Activated T-cell treated with anti-CD3 and anti-CD28 coated beads, Interleukin-2, amount 50 U/mL, for 4 hours (primary cell): Measurements from ENCODE around the gene WWOX. TPM values are rescaled to one million over a fixed set of nuclear protein-coding genes. Genes with fewer than 3 reads are reported as not detected.

Experiments
- ATAC-seq, 2 donors: fragments of 200-7000 bp; cut with Tn5 transposase; one replicate each; pipeline ENCODE4 v1.10.0; 2021
- DNase-seq: peaks from one replicate; pipeline ENCODE4 v3.0.0-alpha.2; 2020
- H3K27me3 Mint-ChIP-seq: one replicate; pipeline ENCODE4 v1.8.0; 2021; ENCODE audit warnings: low read depth, mixed read lengths
- H3K36me3 Mint-ChIP-seq: one replicate; pipeline ENCODE4 v1.8.0; 2022; ENCODE audit warnings: mixed read lengths; ENCODE audit not compliant: insufficient read depth
- H3K4me1 Mint-ChIP-seq: one replicate; pipeline ENCODE4 v1.8.0; 2021; ENCODE audit warnings: low read depth, mixed read lengths
- H3K4me3 Mint-ChIP-seq: one replicate; pipeline ENCODE4 v1.8.0; 2021; ENCODE audit warnings: mild to moderate bottlenecking, moderate library complexity, mixed read lengths
- H3K9me3 Mint-ChIP-seq: one replicate; pipeline ENCODE4 v1.8.0; 2021; ENCODE audit warnings: mixed read lengths
- total RNA-seq, 3 donors: library from RNA; stranded (reverse); gene quantifications; one replicate each; pipeline ENCODE4 v1.2.1, GENCODE V29; 2021

Gene WWOX
- total RNA-seq, 3 donors from 2014 or later = 13.9 to 19.1 (median 18.9) TPM

DNA sequence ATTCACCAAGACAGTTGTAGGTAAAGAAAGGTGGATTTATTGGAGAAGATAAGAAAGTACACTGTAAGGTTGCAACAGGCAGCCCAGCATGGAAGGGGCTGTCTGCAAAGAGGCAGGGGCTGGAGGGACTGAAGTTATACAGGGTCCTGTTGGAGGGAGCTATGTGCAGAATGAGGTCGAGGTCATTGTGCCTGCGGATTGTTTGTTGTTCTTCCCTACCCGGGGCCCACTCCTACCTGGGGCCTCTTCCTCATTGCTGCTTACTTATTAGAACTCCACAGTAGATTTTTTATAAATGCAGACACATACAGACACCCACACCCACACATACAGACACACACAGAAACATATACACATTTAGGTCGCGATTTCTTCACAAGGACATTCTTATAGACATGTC is 1034.8 kb downstream of the WWOX start:
- Mint-ChIP-seq H3K27me3 (no peaks in the 10 kb centered on the region), H3K4me1 (no peaks in the 10 kb centered on the region), H3K9me3 (no peaks in the 10 kb centered on the region), H3K36me3 (no peaks in the 10 kb centered on the region), H3K4me3 (no peak overlapping the region)
- DNase-seq = no peak
- ATAC-seq = no peak

DNA sequence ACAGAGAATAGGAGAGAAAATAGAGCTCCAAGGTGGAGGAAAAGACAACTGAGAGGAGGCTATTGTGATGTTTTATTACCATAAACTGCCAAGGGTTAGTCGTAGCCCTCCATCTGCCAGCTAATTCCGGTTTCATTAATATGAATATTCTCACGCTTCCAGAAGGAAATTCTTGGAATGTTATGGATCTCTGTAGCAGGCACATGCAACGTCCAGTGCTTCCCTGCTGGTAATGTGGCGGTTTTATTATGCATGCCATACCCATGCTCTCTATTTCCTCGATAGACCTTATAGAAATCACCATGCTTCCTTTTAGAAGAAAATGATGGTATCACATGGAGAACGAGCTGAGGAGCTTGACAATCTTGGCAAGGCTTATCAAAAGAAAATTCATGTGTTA is 1037.5 kb downstream of the WWOX start:
- Mint-ChIP-seq H3K4me1 (no peaks in the 10 kb centered on the region), H3K4me3 (no peak overlapping the region), H3K27me3 (no peaks in the 10 kb centered on the region), H3K9me3 (no peaks in the 10 kb centered on the region), H3K36me3 (no peaks in the 10 kb centered on the region)
- ATAC-seq = no peak
- DNase-seq = no peak

DNA sequence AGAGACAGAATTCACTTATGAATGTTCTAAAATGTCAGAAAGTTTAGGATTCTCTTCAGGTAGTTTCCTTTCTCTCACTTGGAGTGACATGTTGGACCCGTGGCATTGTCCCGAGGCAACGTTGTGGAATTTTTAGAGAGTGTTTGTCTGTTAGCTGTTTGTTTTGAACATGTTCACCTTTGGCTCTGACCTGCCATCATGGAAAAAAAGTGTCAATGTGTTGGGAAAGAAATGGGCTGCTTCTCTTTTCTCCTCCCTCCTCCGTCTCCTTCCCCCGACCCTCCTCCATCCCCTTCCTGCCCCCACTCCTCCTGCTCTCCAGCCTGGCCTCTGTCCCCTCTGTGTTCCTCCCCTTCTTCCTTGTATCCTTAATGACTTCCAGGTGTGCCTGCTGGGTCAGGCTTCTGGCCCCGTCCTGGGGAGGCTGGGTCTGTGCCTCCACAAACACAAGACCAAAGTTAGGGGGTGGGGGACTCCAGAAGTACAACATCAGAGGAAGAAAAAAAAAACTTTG is 1038.0 kb downstream of the WWOX start:
- ATAC-seq = no peak
- Mint-ChIP-seq H3K27me3 (no peaks in the 10 kb centered on the region), H3K9me3 (no peaks in the 10 kb centered on the region), H3K4me3 (no peak overlapping the region), H3K4me1 (no peaks in the 10 kb centered on the region), H3K36me3 (no peaks in the 10 kb centered on the region)
- DNase-seq = no peak

DNA sequence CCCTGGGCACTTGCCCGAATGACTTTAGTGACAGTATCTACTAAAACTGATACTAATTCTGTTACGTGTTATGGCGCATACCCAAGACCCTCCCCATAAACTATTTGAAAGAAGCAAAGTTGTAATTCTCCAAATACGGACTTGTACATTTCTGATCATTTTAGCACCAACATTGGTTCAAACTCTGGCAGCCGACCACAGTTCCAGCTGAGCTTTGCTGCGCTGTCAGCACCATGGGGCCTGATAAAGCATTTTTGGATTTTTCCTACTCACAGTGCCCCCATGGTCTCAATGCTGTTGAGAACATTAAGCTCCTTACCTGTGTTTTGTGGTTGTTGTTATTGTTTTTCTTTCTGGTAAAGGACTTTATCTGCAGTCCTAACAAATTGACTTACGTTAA is 1040.3 kb downstream of the WWOX start:
- Mint-ChIP-seq H3K4me1 (no peaks in the 10 kb centered on the region), H3K4me3 (no peak overlapping the region), H3K36me3 (no peaks in the 10 kb centered on the region), H3K9me3 (no peaks in the 10 kb centered on the region), H3K27me3 (no peaks in the 10 kb centered on the region)
- DNase-seq = no peak
- no peak for ATAC-seq

DNA sequence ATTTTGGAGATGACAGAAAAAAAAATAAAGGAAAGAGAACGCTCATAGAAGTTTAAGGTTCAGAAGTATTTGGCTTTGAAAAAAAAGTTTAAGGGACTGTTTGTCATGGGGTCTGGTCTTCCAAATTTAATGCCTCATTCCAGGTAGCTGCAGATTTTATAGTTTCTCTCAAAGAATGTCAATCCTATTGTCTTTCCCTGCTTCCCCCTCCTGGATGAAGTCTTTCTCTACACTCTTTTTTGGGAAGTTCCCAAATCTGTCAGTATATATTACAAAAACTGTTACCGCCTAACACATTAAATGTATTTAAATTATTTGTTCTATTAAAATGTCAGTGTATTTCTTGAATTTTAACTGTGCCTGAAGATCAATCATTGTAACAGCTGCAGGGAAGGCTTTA is 1043.6 kb downstream of the WWOX start:
- H3K4me3 Mint-ChIP-seq = no peak overlapping the region
- no peaks in the 10 kb centered on the region for H3K27me3 Mint-ChIP-seq
- no peaks in the 10 kb centered on the region for H3K4me1 Mint-ChIP-seq
- DNase-seq (no peak), ATAC-seq (no peak)
- no peaks in the 10 kb centered on the region for H3K9me3 Mint-ChIP-seq
- no peaks in the 10 kb centered on the region for H3K36me3 Mint-ChIP-seq

DNA sequence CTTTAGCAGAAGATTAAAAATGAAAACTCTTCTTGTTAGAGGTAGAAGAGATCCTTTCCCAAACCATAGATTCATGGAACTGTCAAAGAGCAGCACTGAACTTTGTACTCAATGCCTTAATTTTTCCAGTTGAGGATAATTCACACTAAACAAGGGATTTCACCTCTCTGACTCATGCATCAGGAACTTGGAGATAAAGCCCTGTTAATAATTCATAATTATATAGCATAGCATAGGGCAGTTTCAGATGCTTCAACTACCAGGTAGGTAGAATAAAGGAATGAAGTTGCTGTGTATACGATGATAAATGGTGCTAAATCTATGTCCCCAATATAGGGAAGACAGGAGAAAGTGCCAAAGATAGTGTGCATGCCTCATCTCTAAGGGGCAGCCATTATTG is 1050.7 kb downstream of the WWOX start:
- no peaks in the 10 kb centered on the region for H3K36me3 Mint-ChIP-seq
- ATAC-seq = no peak
- DNase-seq = no peak
- H3K9me3 Mint-ChIP-seq = no peaks in the 10 kb centered on the region
- no peaks in the 10 kb centered on the region for H3K27me3 Mint-ChIP-seq
- H3K4me3 Mint-ChIP-seq = no peak overlapping the region
- H3K4me1 Mint-ChIP-seq = no peaks in the 10 kb centered on the region

DNA sequence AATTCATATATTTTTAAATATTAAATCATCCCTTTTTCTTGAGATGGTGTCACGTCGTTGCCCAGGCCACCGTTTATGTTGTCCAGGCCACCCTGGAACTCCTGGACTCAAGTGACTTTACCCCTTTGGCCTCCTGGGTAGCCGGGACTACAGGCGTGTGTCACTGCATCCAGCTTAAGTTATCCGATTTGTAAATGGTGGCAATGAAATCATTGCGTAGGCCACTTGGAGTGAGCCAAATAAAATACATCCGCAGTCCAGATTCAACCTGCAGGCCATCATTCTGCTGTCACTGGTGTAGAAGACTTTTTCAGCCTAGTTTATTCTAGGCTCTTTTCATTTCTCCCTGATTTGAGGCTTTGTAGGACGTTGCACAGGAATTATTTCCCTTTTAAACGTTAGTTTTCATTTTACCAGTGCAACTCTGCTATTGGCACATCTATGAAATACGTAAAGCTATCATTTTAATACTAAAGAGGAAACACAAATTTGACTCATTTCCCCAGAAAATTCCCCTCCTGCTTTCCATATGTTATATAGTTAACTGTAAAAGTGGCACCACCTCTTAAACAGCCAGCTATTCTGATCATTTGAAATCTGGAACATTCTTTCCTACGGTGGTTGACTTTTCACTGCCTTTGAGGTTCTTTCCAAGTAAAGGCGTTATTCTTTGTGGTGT is 1051.3 kb downstream of the WWOX start:
- Mint-ChIP-seq H3K4me1 (peaks cover 3% of the 10 kb centered on the region), H3K27me3 (no peaks in the 10 kb centered on the region), H3K9me3 (no peaks in the 10 kb centered on the region), H3K36me3 (no peaks in the 10 kb centered on the region), H3K4me3 (no peak overlapping the region)
- no peak for DNase-seq
- no peak for ATAC-seq

DNA sequence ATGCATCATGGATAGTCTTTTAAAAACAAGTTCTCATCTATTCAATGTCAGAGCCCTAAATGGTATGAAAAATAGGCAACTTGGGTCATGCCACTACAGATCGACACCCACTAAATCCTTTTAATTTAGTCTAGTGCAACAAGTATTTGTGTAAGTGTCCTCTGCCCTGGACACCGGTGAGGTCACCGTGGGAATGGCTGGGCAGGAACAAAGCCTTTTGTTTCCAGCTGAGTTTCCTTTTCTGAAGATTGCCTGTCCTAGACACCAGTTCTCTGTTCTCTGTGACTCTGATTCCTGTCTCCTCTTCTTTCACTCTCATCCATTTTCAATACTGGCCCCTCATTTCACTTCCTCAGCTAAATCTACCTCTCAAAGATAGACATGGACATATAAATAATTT is 1054.6 kb downstream of the WWOX start:
- H3K4me3 Mint-ChIP-seq = no peak overlapping the region
- peaks cover 22% of the 10 kb centered on the region for H3K4me1 Mint-ChIP-seq
- no peaks in the 10 kb centered on the region for H3K9me3 Mint-ChIP-seq
- DNase-seq = no peak
- ATAC-seq = no peak
- H3K27me3 Mint-ChIP-seq = no peaks in the 10 kb centered on the region
- H3K36me3 Mint-ChIP-seq = no peaks in the 10 kb centered on the region

DNA sequence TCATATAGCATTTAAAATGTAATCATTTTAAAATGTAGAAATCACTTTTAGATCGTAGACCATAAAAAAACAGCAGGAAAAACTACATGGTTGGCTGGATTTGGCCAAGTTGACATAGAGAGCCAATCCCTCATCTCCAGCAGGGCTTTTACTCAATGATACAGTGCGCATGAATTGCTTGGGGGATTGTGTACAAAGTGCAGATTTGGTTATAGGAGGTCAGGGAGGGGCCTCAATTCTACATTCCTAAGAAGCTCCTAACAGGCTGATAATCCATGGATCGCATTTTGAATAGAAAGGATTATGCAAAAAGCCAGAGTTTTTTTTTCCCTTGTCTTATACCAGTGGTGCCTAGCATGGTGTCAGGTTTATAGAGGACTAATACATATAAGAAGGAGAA is 1056.0 kb downstream of the WWOX start:
- DNase-seq = no peak
- peaks cover 22% of the 10 kb centered on the region for H3K4me1 Mint-ChIP-seq
- no peak for ATAC-seq
- no peaks in the 10 kb centered on the region for H3K9me3 Mint-ChIP-seq
- H3K4me3 Mint-ChIP-seq = no peak overlapping the region
- H3K36me3 Mint-ChIP-seq = no peaks in the 10 kb centered on the region
- H3K27me3 Mint-ChIP-seq = no peaks in the 10 kb centered on the region

DNA sequence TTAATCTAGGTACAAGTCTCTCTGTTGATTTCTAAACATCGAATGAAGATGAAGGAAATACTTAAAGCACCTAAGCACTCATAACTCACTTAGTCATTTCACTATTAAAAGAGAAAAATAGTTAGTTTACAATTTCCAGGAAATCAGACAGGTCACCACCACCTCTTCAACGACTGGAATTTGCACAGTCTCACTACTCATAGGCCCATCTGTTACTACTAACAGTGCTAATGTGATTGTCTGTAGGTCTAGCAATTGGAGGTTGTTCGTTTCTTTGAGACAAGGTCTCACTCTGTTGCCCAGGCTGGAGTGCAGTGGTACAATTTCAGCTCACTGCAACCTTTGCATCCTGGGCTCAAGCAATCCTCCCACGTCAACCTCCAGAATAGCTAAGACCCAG is 1056.5 kb downstream of the WWOX start:
- Mint-ChIP-seq H3K36me3 (no peaks in the 10 kb centered on the region), H3K27me3 (no peaks in the 10 kb centered on the region), H3K4me3 (no peak overlapping the region), H3K9me3 (no peaks in the 10 kb centered on the region), H3K4me1 (peaks cover 22% of the 10 kb centered on the region)
- ATAC-seq = peak; percentile 63 to 65
- no peak for DNase-seq

DNA sequence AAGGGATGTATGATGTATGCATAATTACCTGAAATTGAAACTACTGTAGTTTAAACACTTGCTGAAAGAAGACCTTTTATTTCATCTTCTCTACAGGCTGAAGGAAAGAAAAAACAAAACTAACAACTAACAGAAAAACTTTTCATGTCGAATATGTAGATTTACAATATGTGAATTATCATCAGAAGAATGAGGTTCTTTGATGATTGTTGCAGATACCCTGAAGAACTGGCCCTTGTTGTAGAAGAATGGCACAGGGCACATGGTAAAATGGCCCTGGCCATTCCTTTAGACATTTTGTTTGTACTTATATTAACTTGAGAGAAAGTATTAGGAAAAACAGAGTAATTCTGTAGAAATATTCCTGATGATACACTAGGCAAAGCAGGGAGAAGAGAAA is 1057.3 kb downstream of the WWOX start:
- H3K4me3 Mint-ChIP-seq = no peak overlapping the region
- no peak for ATAC-seq

DNA sequence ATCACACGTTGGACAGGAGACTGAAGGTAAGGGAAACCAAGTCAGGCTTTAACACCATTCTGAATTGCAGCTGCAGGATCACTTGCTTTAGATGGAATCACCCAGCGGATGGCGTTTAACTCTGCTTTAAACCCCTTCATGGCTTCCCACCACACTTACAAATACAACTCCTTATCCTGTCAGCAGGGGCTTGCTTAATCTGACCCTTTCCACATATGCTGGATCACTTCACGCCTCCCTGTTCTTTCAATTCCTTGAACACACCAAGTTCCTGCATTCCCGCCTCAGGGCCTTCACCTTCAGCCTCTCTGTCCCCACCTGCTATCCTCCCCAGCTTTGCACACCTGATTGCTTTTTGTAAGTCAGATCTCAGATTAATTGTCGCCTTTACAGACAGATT is 1058.9 kb downstream of the WWOX start:
- H3K36me3 Mint-ChIP-seq = no peaks in the 10 kb centered on the region
- ATAC-seq (no peak), DNase-seq (no peak)
- no peaks in the 10 kb centered on the region for H3K9me3 Mint-ChIP-seq
- no peak overlapping the region for H3K4me3 Mint-ChIP-seq
- no peaks in the 10 kb centered on the region for H3K27me3 Mint-ChIP-seq
- peaks cover 27% of the 10 kb centered on the region for H3K4me1 Mint-ChIP-seq

More for the DNA sequence above, 1057.3 kb downstream of the WWOX start:
- H3K36me3 Mint-ChIP-seq = no peaks in the 10 kb centered on the region
- no peaks in the 10 kb centered on the region for H3K27me3 Mint-ChIP-seq
- DNase-seq = no peak
- H3K4me1 Mint-ChIP-seq = peaks cover 22% of the 10 kb centered on the region
- no peaks in the 10 kb centered on the region for H3K9me3 Mint-ChIP-seq

DNA sequence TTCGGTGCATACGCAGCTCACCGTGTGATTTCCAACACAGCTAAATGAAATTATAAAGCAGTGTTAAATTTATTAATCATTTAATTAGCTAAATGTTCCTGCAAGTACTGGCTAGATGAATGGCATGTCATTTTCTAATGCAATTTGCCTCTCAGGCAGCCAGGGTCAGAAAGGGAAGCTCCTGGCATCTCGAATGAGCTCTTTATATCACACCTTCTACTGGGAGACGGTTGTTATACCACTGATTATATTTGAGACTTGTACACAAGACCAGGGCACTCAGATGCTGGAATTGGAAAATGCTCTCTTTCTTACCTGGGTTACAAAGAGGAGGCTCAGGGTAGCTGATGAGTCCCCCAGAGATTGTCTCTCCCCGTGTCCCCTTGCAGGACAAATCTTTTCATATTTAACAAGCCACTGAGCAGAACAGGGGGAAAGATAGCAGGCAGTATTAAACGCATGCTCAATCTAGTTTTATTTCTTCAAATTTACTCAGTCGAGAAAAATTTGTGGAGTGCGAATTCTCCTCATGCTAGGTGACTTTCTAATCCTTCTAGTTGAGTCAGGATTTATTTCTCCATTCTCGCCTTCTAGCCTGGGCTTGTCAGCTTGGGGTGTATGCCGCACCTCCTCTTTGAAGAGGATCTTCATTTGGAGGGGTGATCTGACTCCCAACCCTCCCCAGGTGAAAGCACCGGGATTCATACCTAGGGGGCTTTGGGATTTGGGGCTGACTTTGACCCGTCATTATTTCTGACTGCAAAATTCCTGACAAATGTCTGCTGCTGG is 1060.0 kb downstream of the WWOX start:
- Mint-ChIP-seq H3K36me3 (no peaks in the 10 kb centered on the region), H3K9me3 (no peaks in the 10 kb centered on the region), H3K4me3 (no peak overlapping the region), H3K27me3 (no peaks in the 10 kb centered on the region), H3K4me1 (peaks cover 33% of the 10 kb centered on the region)
- ATAC-seq (no peak), DNase-seq (no peak)

DNA sequence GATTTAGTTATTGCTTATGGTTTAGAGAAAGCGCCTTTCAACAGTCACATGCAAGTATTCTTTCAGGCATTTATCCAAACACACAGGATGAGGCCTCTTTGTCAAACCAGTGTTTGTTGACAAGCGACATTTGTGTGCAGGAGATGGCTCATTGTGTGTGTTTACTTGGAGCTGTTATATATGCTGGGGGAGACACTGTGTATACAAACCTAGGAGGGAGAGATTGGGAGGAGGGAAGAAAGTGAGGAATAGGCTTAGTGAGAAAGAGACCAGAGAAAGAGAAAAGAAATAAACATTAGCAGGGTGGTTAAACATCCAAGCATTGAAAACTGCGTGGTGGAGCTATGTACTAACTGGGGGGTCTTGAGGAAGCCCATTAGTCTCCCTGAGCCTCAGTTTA is 1063.5 kb downstream of the WWOX start:
- no peak for DNase-seq
- no peaks in the 10 kb centered on the region for H3K27me3 Mint-ChIP-seq
- H3K4me3 Mint-ChIP-seq = peak overlapping the region; percentile 37
- peaks cover 7% of the 10 kb centered on the region for H3K9me3 Mint-ChIP-seq
- H3K4me1 Mint-ChIP-seq = peaks cover 11% of the 10 kb centered on the region
- peaks cover 3% of the 10 kb centered on the region for H3K36me3 Mint-ChIP-seq
- ATAC-seq = no peak
